ENCODE data around the gene USP36. TPM values are rescaled to one million over a fixed set of nuclear protein-coding genes. Genes with fewer than 3 reads are reported as not detected.
"Not testable (repeated sequence)": the region's sequence is repeated elsewhere in the genome, so short reads cannot be mapped to it uniquely, and the experiment has no call there.

The USP36 gene
- total RNA-seq, result 10 to 100 TPM; 29.2 to 44.2 TPM
- 10 to 100 TPM; 38.5 to 53.7 (median 46.6) TPM for polyA plus RNA-seq (ENCODE audit: insufficient read length in 6 of 6)
- long read RNA-seq, donor 1, partial matches to known transcripts, result 22 of 22 reads
- long read RNA-seq, donor 1, other reads (novel, unspliced or antisense), result 0 of 22 reads
- long read RNA-seq, donor 2, partial matches to known transcripts, result 0 of 1 reads
- long read RNA-seq, donor 2, other reads (novel, unspliced or antisense), result 0 of 1 reads
- long read RNA-seq, donor 3, partial matches to known transcripts, result 0 of 2 reads
- long read RNA-seq, donor 3, other reads (novel, unspliced or antisense), result 0 of 2 reads
- long read RNA-seq, donor 4, result 0 reads
- long read RNA-seq, donor 5, full-length matches to known transcripts, result 5 of 5 reads
- long read RNA-seq, donor 5, partial matches to known transcripts, result 0 of 5 reads
- long read RNA-seq, donor 5, other reads (novel, unspliced or antisense), result 0 of 5 reads
- long read RNA-seq, donor 6, partial matches to known transcripts, result 0 of 1 reads
- long read RNA-seq, donor 6, other reads (novel, unspliced or antisense), result 0 of 1 reads
- long read RNA-seq, donor 7, partial matches to known transcripts, result 0 of 1 reads
- long read RNA-seq, donor 7, other reads (novel, unspliced or antisense), result 0 of 1 reads
- long read RNA-seq, donor 8, partial matches to known transcripts, result 10 of 14 reads
- long read RNA-seq, donor 8, other reads (novel, unspliced or antisense), result 0 of 14 reads
- long read RNA-seq, donor 9, result 0 reads
- long read RNA-seq, donor 10, partial matches to known transcripts, result 1 of 2 reads
- long read RNA-seq, donor 10, other reads (novel, unspliced or antisense), result 1 of 2 reads
- long read RNA-seq, donor 11, result 0 reads
- long read RNA-seq, donor 12, result 0 reads

DNA sequence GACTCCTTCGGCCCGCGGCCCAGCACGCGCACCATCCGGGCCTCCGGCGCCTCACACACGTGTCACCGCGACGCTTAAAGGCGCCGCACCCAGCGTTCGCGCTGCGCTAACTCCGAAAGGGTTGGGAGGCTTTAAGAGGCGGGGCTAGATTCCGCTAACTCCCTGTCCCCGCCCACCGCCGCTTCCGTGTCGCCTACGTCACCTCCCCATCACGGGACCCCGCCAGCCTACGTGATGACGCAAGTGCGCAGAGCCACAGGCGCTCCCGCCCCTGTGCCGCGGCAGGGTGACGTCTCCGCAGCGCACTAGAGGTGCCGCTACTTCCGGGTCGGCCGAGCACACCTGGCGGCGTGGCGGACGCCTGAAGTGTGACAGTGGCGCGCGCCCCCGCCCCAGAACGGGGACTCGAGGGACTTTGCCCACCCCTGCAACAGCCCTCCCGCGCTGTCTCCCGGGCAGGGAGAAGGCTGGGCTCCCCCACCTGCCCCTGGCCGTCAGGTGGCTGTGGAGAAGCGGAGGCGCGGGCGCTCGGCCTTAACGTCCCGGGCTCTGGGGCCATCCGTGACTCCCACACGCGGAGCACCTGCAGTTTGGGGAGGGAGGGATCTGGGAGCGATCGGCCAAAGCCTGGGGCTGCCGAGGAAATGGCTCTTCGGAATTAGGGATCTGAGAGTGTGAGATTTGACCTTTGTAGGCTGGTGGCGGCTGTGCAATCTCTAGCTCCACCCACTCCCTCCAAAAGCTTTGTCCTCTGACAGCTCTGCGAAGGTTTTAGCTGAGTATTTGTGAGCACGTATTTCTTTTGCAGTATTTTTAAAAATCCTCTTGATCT lies at the start of gene USP36:
USP36 (minus strand) TSS at position 35 of the 832 bp plus-strand sequence. CDS start 4,451 bp downstream, outside the sequence.
- ATAC-seq, result peak; percentile 94
- Histone ChIP-seq H3K36me3 (peaks cover 0 to 24% of the 10 kb centered on the region in 2 donors), H3K4me3 (peak within 1 kb of the TSS; percentile 77 to 94), H3K27me3 (no peaks in the 10 kb centered on the region), H3K27ac (peak within 1 kb of the TSS; percentile 97 to 98), H3K9me3 (no peaks in the 10 kb centered on the region), H3K4me1 (peaks cover 14 to 32% of the 10 kb centered on the region in 2 donors)
- peak; percentile 99 to 100 (median 100) for DNase-seq
- no peak for TF ChIP-seq CTCF (IDR thresholded peaks at IDR 0.05)
- intact Hi-C loops (cut with DNase I), result no loop called here

- H3K4me3 ChIP-seq; ATAC-seq; DNase-seq; intact Hi-C loops (cut with DNase I); H3K27me3 ChIP-seq; H3K9me3 ChIP-seq; H3K36me3 ChIP-seq: not testable (repeated sequence)
- Histone ChIP-seq H3K4me1 (peaks cover under 1 to 90% of the 10 kb centered on the region in 2 donors), H3K27ac (peak overlapping the region; percentile 56 to 95)
These were observed 49.5 kb upstream of the USP36 start for GRCh38 chr17:78890096-78890495.

- no peaks in the 10 kb centered on the region for H3K27me3 ChIP-seq
- peak overlapping the region; percentile 56 to 95 for H3K27ac ChIP-seq
- peaks cover 5 to 95% of the 10 kb centered on the region in 2 donors for H3K4me1 ChIP-seq
- DNase-seq (no peak), ATAC-seq (peak; percentile 26)
- no peaks in the 10 kb centered on the region for H3K36me3 ChIP-seq
- intact Hi-C loops (cut with DNase I), result no loop called here
- H3K4me3 ChIP-seq, result no peak overlapping the region
- no peak for TF ChIP-seq CTCF (IDR thresholded peaks at IDR 0.05)
- no peaks in the 10 kb centered on the region for H3K9me3 ChIP-seq
These were observed 48.9 kb upstream of the USP36 start for GRCh38 chr17:78889531-78889930.

DNA sequence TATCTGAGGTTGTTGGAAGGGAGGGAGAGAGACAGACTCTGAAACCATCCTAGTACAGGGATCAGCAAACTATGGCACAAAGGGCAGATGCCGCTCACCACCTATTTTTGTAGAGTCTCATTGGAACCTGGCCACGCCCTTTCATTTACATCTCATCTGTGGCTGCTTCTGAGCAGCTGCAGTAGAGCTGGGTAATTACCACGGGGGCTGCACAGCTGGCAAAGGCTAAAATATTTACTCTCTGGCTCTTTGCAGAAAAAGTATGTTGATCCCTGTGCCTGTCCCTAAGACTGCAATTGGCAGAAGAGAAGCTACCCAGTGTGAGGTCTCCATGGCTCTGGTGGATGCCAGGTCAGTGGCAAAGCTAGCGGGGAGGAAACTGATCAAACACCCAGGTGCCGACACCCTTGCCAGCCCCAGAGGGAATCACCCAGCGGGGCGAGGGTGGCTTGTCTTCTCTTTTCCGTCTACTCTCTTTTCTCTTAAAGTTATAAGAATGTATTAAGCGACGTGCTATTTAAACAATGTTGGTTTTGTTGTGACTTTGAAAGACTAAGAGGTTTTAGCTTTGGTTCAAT lies 48.4 kb upstream of the USP36 start:
- DNase-seq (peak in 1 of 4 donors; percentile 30), ATAC-seq (no peak)
- H3K36me3 ChIP-seq, result no peaks in the 10 kb centered on the region
- no peak overlapping the region for H3K4me3 ChIP-seq
- TF ChIP-seq CTCF (IDR thresholded peaks at IDR 0.05), result no peak
- H3K4me1 ChIP-seq, result peaks cover 10 to 95% of the 10 kb centered on the region in 2 donors
- H3K27me3 ChIP-seq, result no peaks in the 10 kb centered on the region
- H3K9me3 ChIP-seq, result no peaks in the 10 kb centered on the region
- peak overlapping the region in 1 of 2 donors; percentile 95 for H3K27ac ChIP-seq
- intact Hi-C loops (cut with DNase I), result no loop called here

DNA sequence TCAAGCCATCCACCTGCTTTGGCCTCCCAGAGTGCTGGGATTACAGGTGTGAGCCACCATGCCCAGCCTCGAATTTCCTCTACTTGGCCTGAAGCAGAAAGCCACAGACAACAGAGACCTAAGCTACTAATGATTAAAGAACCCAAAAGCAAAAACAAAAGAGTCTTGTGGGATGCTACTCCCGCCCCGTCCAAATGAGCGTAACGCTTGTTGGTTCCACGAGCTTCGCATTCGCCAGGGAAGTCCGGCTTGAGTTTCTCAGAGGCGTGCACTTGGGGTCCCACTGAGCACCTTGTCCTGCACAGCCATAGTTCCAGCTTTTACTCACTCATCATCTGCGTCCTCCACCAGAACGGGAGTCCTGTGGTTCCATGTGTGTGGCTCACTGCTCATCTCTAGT lies 46.3 kb upstream of the USP36 start:
- H3K36me3 ChIP-seq, result no peaks in the 10 kb centered on the region
- ATAC-seq, result no peak
- TF ChIP-seq CTCF (IDR thresholded peaks at IDR 0.05), result no peak
- no peaks in the 10 kb centered on the region for H3K9me3 ChIP-seq
- H3K27ac ChIP-seq, result no peak overlapping the region
- no peak overlapping the region for H3K4me3 ChIP-seq
- H3K4me1 ChIP-seq, result peaks cover 26 to 99% of the 10 kb centered on the region in 2 donors
- H3K27me3 ChIP-seq, result no peaks in the 10 kb centered on the region
- peak in 1 of 4 donors; percentile 13 for DNase-seq
- intact Hi-C loops (cut with DNase I), result no loop called here

All from left lung (tissue), 14 donors.